Mesenchymal stem cell (in vitro differentiated cells and primary cell): ENCODE results near the gene MLN.
A peak's percentile ranks its signal among the peaks of the same experiment; 100 is the strongest.

Experiments
- DNase-seq: peaks from one replicate; pipeline ENCODE4 v3.0.0-alpha.2; 2013
- H2AFZ ChIP-seq: one replicate; pipeline ENCODE4 v1.6.1; 2013; ENCODE audit warnings: low read depth, mild to moderate bottlenecking, control low read depth, inconsistent platforms, low read length, moderate library complexity
- H2AK5ac ChIP-seq: 2 replicates; pipeline ENCODE4 v1.6.1; 2013; ENCODE audit warnings: low read length, moderate library complexity, mild to moderate bottlenecking, inconsistent platforms; ENCODE audit not compliant: severe bottlenecking
- H2BK120ac ChIP-seq: one replicate; pipeline ENCODE4 v1.6.1; 2013; ENCODE audit warnings: low read depth, mild to moderate bottlenecking, inconsistent platforms, low read length, moderate library complexity
- H2BK12ac ChIP-seq, 2 experiments: one replicate each; pipeline ENCODE4 v1.6.1; 2013; ENCODE audit warnings: inconsistent platforms in 2 of 2, low read length in 2 of 2, mild to moderate bottlenecking in 2 of 2, moderate library complexity in 2 of 2, control low read depth in 1 of 2
- H2BK15ac ChIP-seq: one replicate; pipeline ENCODE4 v1.6.1; 2013; ENCODE audit warnings: mild to moderate bottlenecking, low read depth, inconsistent platforms; ENCODE audit not compliant: poor library complexity, severe bottlenecking
- H2BK5ac ChIP-seq: 2 replicates; pipeline ENCODE4 v1.6.1; 2013; ENCODE audit warnings: low read depth, mild to moderate bottlenecking, low read length, control low read depth, inconsistent platforms; ENCODE audit not compliant: poor library complexity, severe bottlenecking
- H3K14ac ChIP-seq, 2 experiments: one replicate each; pipeline ENCODE4 v1.6.1; 2013; ENCODE audit warnings: inconsistent platforms in 2 of 2, low read length in 2 of 2, control low read depth in 1 of 2, mild to moderate bottlenecking in 1 of 2, moderate library complexity in 1 of 2
- H3K18ac ChIP-seq, 2 experiments: one replicate each; pipeline ENCODE4 v1.6.1; 2013; ENCODE audit warnings: inconsistent platforms in 2 of 2, low read length in 2 of 2, control low read depth in 1 of 2, low read depth in 1 of 2, mild to moderate bottlenecking in 1 of 2
- H3K23ac ChIP-seq, 2 experiments: one replicate each; pipeline ENCODE4 v1.6.1; 2013; ENCODE audit warnings: inconsistent platforms in 2 of 2, low read length in 2 of 2, mild to moderate bottlenecking in 2 of 2, moderate library complexity in 2 of 2, control low read depth in 1 of 2
- H3K27ac ChIP-seq: 2 replicates; pipeline ENCODE4 v1.5.1; 2013; ENCODE audit warnings: mild to moderate bottlenecking, moderate library complexity, low read length, control low read depth, inconsistent platforms; ENCODE audit not compliant: poor library complexity, severe bottlenecking
- H3K27me3 ChIP-seq, 2 experiments: 2 replicates each; pipeline versions ENCODE4 v1.6.1 to v1.7.0; 2013; ENCODE audit warnings: low read length in 2 of 2, mild to moderate bottlenecking in 2 of 2, moderate library complexity in 2 of 2, control low read depth in 1 of 2, inconsistent platforms in 1 of 2; ENCODE audit not compliant: control insufficient read depth in 1 of 2, insufficient read depth in 1 of 2
- H3K36me3 ChIP-seq, 2 experiments: 2 replicates each; pipeline versions ENCODE4 v1.6.1 to v1.7.0; 2013; ENCODE audit warnings: low read length in 2 of 2, control low read depth in 1 of 2, inconsistent platforms in 1 of 2, low read depth in 1 of 2, mild to moderate bottlenecking in 1 of 2; ENCODE audit not compliant: insufficient read depth in 2 of 2, control insufficient read depth in 1 of 2
- H3K4ac ChIP-seq, 2 experiments: one replicate each; pipeline ENCODE4 v1.6.1; 2013; ENCODE audit warnings: inconsistent platforms in 2 of 2, low read length in 2 of 2, mild to moderate bottlenecking in 2 of 2, moderate library complexity in 2 of 2, control low read depth in 1 of 2, low read depth in 1 of 2
- H3K4me1 ChIP-seq: 2 replicates; pipeline ENCODE4 v1.6.1; 2013; ENCODE audit warnings: low read depth, low read length, control low read depth; ENCODE audit not compliant: control insufficient read depth, insufficient read depth
- H3K4me2 ChIP-seq: 2 replicates; pipeline ENCODE4 v1.6.1; 2013; ENCODE audit warnings: low read length, mild to moderate bottlenecking, inconsistent platforms; ENCODE audit not compliant: poor library complexity, severe bottlenecking
- H3K4me3 ChIP-seq, 2 experiments: 2 replicates each; pipeline versions ENCODE4 v1.5.1 to v1.7.0; 2013; ENCODE audit warnings: low read length in 2 of 2, mild to moderate bottlenecking in 2 of 2, control low read depth in 1 of 2, low read depth in 1 of 2; ENCODE audit not compliant: insufficient read depth in 1 of 2
- H3K79me1 ChIP-seq: replicated peaks from 2 replicates; pipeline ENCODE4 v1.6.1; 2013; ENCODE audit warnings: mild to moderate bottlenecking, control low read depth, low read length, inconsistent platforms; ENCODE audit not compliant: poor library complexity, severe bottlenecking
- H3K9ac ChIP-seq: 2 replicates; pipeline ENCODE4 v1.7.0; 2013; ENCODE audit warnings: mild to moderate bottlenecking, low read length, moderate library complexity
- H3K9me3 ChIP-seq: 2 replicates; pipeline ENCODE4 v1.7.0; 2013; ENCODE audit warnings: mild to moderate bottlenecking, low read length; ENCODE audit not compliant: control insufficient read depth
- H4K8ac ChIP-seq: one replicate; pipeline ENCODE4 v1.6.1; 2013; ENCODE audit warnings: inconsistent platforms, mild to moderate bottlenecking, low read length, moderate library complexity
- H4K91ac ChIP-seq: one replicate; pipeline ENCODE4 v1.6.1; 2013; ENCODE audit warnings: mild to moderate bottlenecking, low read length, inconsistent platforms
- WGBS: methylation state at CpG from one replicate; pipeline ENCODE4 v1.1.7; 2013; ENCODE audit warnings: mixed read lengths; 5-methylcytosine and 5-hydroxymethylcytosine counted together

The MLN gene

DNA sequence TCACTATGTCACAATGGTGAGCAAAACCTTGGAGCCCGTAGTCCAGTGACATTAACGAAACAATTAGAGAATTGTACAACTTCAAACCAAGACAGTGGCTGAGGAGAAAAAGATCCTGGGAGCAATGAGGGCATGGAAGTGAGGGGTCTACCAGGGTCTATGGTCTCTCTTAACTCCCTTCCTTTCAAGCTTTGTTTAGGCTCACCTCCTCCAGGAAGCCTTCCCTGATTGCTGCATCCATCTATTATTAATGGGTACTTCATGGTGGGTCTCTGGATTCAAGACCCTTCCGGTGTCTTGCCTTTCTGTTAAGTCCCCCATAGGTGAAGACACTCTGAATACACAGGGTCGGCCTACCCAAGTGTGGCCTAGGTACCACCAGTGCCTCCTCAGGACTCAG lies 38.1 kb upstream of the MLN start:
- Histone ChIP-seq H3K79me1 (no peaks in the 10 kb centered on the region), H3K14ac (no peak overlapping the region), H2BK15ac (no peak overlapping the region), H2BK12ac (peak overlapping the region; percentile 87 to 96), H2BK120ac (peak overlapping the region; percentile 2), H3K27ac (no peak overlapping the region), H2AFZ (no peak overlapping the region), H2BK5ac (no peak overlapping the region), H3K18ac (peak overlapping the region; percentile 13 to 62), H2AK5ac (no peak overlapping the region), H3K9ac (no peak overlapping the region), H3K9me3 (no peaks in the 10 kb centered on the region), H3K4me1 (peaks cover 37% of the 10 kb centered on the region), H3K36me3 (no peaks in the 10 kb centered on the region), H3K4me3 (no peak overlapping the region), H3K4me2 (no peak overlapping the region), H3K23ac (no peak overlapping the region), H4K8ac (no peak overlapping the region), H4K91ac (no peak overlapping the region), H3K4ac (peak overlapping the region; percentile 15 to 45), H3K27me3 (no peaks in the 10 kb centered on the region)
- WGBS = 100% methylated on average over 3 of the region's 4 CpGs
- no peak for DNase-seq

- Histone ChIP-seq H3K9me3 (no peaks in the 10 kb centered on the region), H3K36me3 (no peaks in the 10 kb centered on the region), H3K14ac (peak overlapping the region in 1 of 2 experiments; percentile 93), H3K23ac (peak overlapping the region in 1 of 2 experiments; percentile 76), H3K4me1 (peaks cover 37% of the 10 kb centered on the region), H4K8ac (peak overlapping the region; percentile 93), H3K27me3 (no peaks in the 10 kb centered on the region), H2AK5ac (peak overlapping the region; percentile 14), H3K27ac (no peak overlapping the region), H3K4ac (peak overlapping the region; percentile 72 to 86), H3K18ac (peak overlapping the region; percentile 62 to 83), H2AFZ (no peak overlapping the region), H2BK5ac (no peak overlapping the region), H4K91ac (peak overlapping the region; percentile 95), H2BK120ac (peak overlapping the region; percentile 69), H2BK12ac (peak overlapping the region; percentile 87 to 96), H3K9ac (no peak overlapping the region), H2BK15ac (peak overlapping the region; percentile 93), H3K79me1 (no peaks in the 10 kb centered on the region), H3K4me3 (no peak overlapping the region), H3K4me2 (no peak overlapping the region)
- DNase-seq = peak; percentile 19
- WGBS = no CpG with 5 or more reads among the region's 3 CpGs
Observed at GRCh38 chr6:33841070-33841469, 37.3 kb upstream of the MLN start.

DNA sequence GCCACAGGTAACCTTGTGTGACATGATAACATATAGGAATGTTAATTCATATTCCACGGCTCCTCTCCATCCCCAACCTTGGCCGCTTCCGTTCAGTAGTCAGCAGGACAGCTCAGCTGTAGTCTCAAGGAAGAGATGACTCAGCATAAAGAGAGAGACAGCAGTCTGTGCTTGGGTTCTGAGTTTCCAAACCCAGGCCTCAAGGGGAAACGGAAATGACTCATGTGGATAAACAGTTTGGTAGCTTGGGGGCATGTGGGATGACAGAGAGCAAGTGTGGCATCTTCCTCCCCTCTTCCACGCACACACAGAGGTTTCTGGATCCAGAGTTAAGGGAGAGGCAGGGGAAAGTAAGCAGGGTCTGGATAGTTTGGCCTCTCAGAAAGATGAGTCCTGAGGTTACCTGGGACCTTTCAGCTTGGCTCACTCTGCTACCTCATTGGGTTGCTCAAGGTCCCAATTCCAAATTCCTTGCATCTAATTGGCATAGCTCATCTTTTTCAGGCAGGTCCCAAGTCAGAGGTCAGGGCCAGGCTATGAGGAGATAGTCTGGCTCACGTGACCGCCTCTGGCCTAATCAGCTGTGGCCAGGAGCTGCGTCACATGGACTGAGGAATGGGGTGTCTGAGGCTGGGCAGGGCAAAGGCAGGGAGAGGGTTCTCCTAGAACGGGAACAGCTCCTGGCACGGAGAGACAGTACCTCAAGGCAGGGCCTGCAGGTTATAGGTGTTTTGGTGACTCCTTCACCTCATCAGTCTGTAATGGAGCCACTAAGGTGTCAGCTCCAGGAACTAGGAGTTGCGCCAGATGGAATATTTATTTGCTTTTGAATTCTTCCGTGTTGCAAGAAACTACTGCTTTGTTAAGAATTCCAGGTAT lies 36.5 kb upstream of the MLN start:
- Histone ChIP-seq H3K9ac (peak overlapping the region; percentile 53), H3K4me1 (peaks cover 37% of the 10 kb centered on the region), H2BK12ac (peak overlapping the region; percentile 97 to 100), H2AK5ac (peak overlapping the region; percentile 7), H3K18ac (peak overlapping the region; percentile 99), H3K9me3 (no peaks in the 10 kb centered on the region), H3K36me3 (no peaks in the 10 kb centered on the region), H3K14ac (peak overlapping the region; percentile 4 to 7), H3K4ac (peak overlapping the region; percentile 62 to 82), H2BK120ac (peak overlapping the region; percentile 96), H3K4me3 (no peak overlapping the region), H3K4me2 (no peak overlapping the region), H2BK5ac (peak overlapping the region; percentile 59), H3K27ac (peak overlapping the region; percentile 84), H4K91ac (peak overlapping the region; percentile 96), H3K79me1 (no peaks in the 10 kb centered on the region), H4K8ac (peak overlapping the region; percentile 92), H3K27me3 (no peaks in the 10 kb centered on the region), H2AFZ (no peak overlapping the region), H2BK15ac (peak overlapping the region; percentile 30), H3K23ac (no peak overlapping the region)
- 23% methylated on average over 11 of the region's 12 CpGs for WGBS
- peak; percentile 100 for DNase-seq

- no peaks in the 10 kb centered on the region for H3K36me3 ChIP-seq
- H2AK5ac ChIP-seq = peak overlapping the region; percentile 80
- peak overlapping the region; percentile 96 for H2BK120ac ChIP-seq
- DNase-seq = peak; percentile 32
- H3K4me2 ChIP-seq = no peak overlapping the region
- H2AFZ ChIP-seq = no peak overlapping the region
- H2BK5ac ChIP-seq = peak overlapping the region; percentile 59
- H3K14ac ChIP-seq = peak overlapping the region; percentile 7 to 76
- H3K79me1 ChIP-seq = no peaks in the 10 kb centered on the region
- peak overlapping the region; percentile 62 to 82 for H3K4ac ChIP-seq
- H2BK15ac ChIP-seq = peak overlapping the region; percentile 80
- peak overlapping the region; percentile 99 to 100 for H2BK12ac ChIP-seq
- no peak overlapping the region for H3K4me3 ChIP-seq
- H3K9ac ChIP-seq = no peak overlapping the region
- H3K23ac ChIP-seq = no peak overlapping the region
- peak overlapping the region; percentile 92 for H4K8ac ChIP-seq
- peak overlapping the region; percentile 84 for H3K27ac ChIP-seq
- H3K18ac ChIP-seq = peak overlapping the region; percentile 99
- no peaks in the 10 kb centered on the region for H3K27me3 ChIP-seq
- peaks cover 37% of the 10 kb centered on the region for H3K4me1 ChIP-seq
- no peaks in the 10 kb centered on the region for H3K9me3 ChIP-seq
- WGBS = 47% methylated on average over 10 of the region's 11 CpGs
- peak overlapping the region; percentile 99 for H4K91ac ChIP-seq
Observed at GRCh38 chr6:33839399-33840047, 35.7 kb upstream of the MLN start.
